Gastroesophageal sphincter (tissue), 3 donors: Measurements from ENCODE around the gene LRP11.

Experiments used
- EP300 ChIP-seq: sonication (generic); formaldehyde crosslinking; IDR thresholded peaks from one replicate; pipeline ENCODE4 v1.6.1; 2017; ENCODE audit warnings: antibody characterized with exemption, mild to moderate bottlenecking
- POLR2A ChIP-seq, 2 donors: fragments of 450-650 bp; IDR thresholded peaks; one replicate each; pipeline ENCODE4 v1.6.1; 2017; ENCODE audit warnings: antibody characterized with exemption in 2 of 2, mild to moderate bottlenecking in 2 of 2, moderate library complexity in 1 of 2
- POLR2AphosphoS5 ChIP-seq: sonication (generic); formaldehyde crosslinking; IDR thresholded peaks from one replicate; pipeline ENCODE4 v1.6.1; 2017; ENCODE audit warnings: antibody characterized with exemption
- TF ChIP-seq, protein P1 (sequence below), 4 experiments: fragments of 200-600 bp in 2 of 4; fragments of 450-650 bp in 2 of 4; sonication (generic) in 1 of 4; IDR thresholded peaks; one replicate each; pipeline ENCODE4 v1.5.1; 2017 to 2019; ENCODE audit warnings: antibody characterized with exemption in 4 of 4, mild to moderate bottlenecking in 2 of 4, moderate library complexity in 2 of 4

DNA sequence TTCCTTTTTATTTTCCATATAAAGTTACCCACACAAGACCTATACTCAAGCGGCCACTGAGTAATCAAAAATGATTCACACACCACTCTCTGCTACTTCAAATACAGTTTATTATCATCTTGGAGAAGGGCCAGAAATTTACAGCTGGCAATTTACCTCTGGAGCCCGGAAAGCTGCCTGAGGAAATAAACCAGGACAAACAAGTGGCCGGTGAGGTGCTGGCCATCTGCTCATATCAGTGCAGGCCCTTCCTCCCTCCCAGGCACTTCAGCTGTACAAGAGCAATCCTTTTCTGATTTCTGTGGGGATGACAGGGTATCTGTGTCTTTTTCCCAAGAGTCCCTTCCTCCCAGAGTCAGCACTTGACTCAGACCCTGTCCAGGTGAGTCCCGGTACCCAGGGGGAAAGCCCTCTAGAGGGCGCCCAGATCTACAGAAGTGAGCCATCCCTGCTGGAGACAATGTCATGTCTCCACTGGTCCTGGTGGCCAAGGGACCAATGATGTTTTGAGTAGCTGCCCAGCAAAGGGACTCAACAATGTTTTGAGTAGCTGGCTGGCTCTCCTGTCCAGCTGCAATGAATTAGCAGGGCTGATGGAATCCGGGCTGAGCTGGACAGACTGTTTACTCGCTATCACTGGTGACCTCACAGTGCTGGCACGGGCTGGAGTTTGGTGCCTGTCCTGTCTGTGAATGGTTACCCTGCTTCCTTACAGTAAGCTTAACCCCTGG, 23.6 kb downstream of the LRP11 start:
- no peak for TF ChIP-seq POLR2A (IDR thresholded peaks at IDR 0.05)
- TF ChIP-seq, protein P1, sequence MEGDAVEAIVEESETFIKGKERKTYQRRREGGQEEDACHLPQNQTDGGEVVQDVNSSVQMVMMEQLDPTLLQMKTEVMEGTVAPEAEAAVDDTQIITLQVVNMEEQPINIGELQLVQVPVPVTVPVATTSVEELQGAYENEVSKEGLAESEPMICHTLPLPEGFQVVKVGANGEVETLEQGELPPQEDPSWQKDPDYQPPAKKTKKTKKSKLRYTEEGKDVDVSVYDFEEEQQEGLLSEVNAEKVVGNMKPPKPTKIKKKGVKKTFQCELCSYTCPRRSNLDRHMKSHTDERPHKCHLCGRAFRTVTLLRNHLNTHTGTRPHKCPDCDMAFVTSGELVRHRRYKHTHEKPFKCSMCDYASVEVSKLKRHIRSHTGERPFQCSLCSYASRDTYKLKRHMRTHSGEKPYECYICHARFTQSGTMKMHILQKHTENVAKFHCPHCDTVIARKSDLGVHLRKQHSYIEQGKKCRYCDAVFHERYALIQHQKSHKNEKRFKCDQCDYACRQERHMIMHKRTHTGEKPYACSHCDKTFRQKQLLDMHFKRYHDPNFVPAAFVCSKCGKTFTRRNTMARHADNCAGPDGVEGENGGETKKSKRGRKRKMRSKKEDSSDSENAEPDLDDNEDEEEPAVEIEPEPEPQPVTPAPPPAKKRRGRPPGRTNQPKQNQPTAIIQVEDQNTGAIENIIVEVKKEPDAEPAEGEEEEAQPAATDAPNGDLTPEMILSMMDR (IDR thresholded peaks at IDR 0.05) = peak in 3 of 4 experiments; percentile 10 to 55 (median 52)
- peak; percentile 67 for TF ChIP-seq POLR2AphosphoS5
- no peak for TF ChIP-seq EP300
